Measurements from ENCODE around the gene LCTL. TPM values are rescaled to one million over a fixed set of nuclear protein-coding genes. Genes with fewer than 3 reads are reported as not detected.

The LCTL gene
- not detected for total RNA-seq

- Mint-ChIP-seq H3K4me3 (peak within 1 kb of the TSS; percentile 28), H3K27ac (peak within 1 kb of the TSS; percentile 7 to 45), H3K4me1 (ENCODE audit: low read depth in 2 of 2) (peaks cover 6 to 10% of the 10 kb centered on the region in 2 donors), H3K9me3 (no peaks in the 10 kb centered on the region), H3K27me3 (no peaks in the 10 kb centered on the region), H3K36me3 (no peaks in the 10 kb centered on the region)
- DNase-seq (ENCODE audit: low spot score) (no peak), ATAC-seq (no peak)
These were observed at the start of gene LCTL for GRCh38 chr15:66565741-66566144. Gene LCTL, minus strand, starts transcription at chr15:66565998. Its CDS starts 633 bp downstream, at chr15:66565365.

GRCh38 chr15:66614951-66615760, 49.4 kb upstream of the LCTL start:
- Mint-ChIP-seq H3K27me3 (peaks cover 0 to 1% of the 10 kb centered on the region in 2 donors), H3K27ac (no peak overlapping the region), H3K9me3 (no peaks in the 10 kb centered on the region), H3K4me1 (ENCODE audit: low read depth in 2 of 2) (peaks cover 12 to 31% of the 10 kb centered on the region in 2 donors), H3K4me3 (no peak overlapping the region), H3K36me3 (no peaks in the 10 kb centered on the region)
- ATAC-seq (no peak), DNase-seq (ENCODE audit: low spot score) (peak; percentile 29)

- DNase-seq (ENCODE audit: low spot score) (peak; percentile 32), ATAC-seq (no peak)
- Mint-ChIP-seq H3K9me3 (no peaks in the 10 kb centered on the region), H3K4me1 (ENCODE audit: low read depth in 2 of 2) (peaks cover 12 to 31% of the 10 kb centered on the region in 2 donors), H3K27ac (peak overlapping the region in 1 of 2 donors; percentile 86), H3K4me3 (no peak overlapping the region), H3K36me3 (no peaks in the 10 kb centered on the region), H3K27me3 (no peaks in the 10 kb centered on the region)
These were observed 48.7 kb upstream of the LCTL start for GRCh38 chr15:66614456-66614855.

- H3K4me3 Mint-ChIP-seq = no peak overlapping the region
- no peaks in the 10 kb centered on the region for H3K36me3 Mint-ChIP-seq
- no peak for ATAC-seq
- H3K27me3 Mint-ChIP-seq = no peaks in the 10 kb centered on the region
- peaks cover 12 to 29% of the 10 kb centered on the region in 2 donors for H3K4me1 Mint-ChIP-seq (ENCODE audit: low read depth in 2 of 2)
- H3K9me3 Mint-ChIP-seq = no peaks in the 10 kb centered on the region
- peak overlapping the region; percentile 46 to 86 for H3K27ac Mint-ChIP-seq
- DNase-seq (ENCODE audit: low spot score) = peak; percentile 44
These were observed 47.9 kb upstream of the LCTL start for GRCh38 chr15:66613743-66614142.

GRCh38 chr15:66611257-66612053, 45.7 kb upstream of the LCTL start:
- no peaks in the 10 kb centered on the region for H3K36me3 Mint-ChIP-seq
- H3K27me3 Mint-ChIP-seq = no peaks in the 10 kb centered on the region
- no peak overlapping the region for H3K27ac Mint-ChIP-seq
- H3K9me3 Mint-ChIP-seq = no peaks in the 10 kb centered on the region
- H3K4me3 Mint-ChIP-seq = no peak overlapping the region
- DNase-seq (ENCODE audit: low spot score) (peak; percentile 22), ATAC-seq (no peak)
- H3K4me1 Mint-ChIP-seq (ENCODE audit: low read depth in 2 of 2) = peaks cover 0 to 13% of the 10 kb centered on the region in 2 donors

- no peaks in the 10 kb centered on the region for H3K36me3 Mint-ChIP-seq
- ATAC-seq (no peak), DNase-seq (ENCODE audit: low spot score) (no peak)
- H3K9me3 Mint-ChIP-seq = no peaks in the 10 kb centered on the region
- peaks cover 0 to 11% of the 10 kb centered on the region in 2 donors for H3K4me1 Mint-ChIP-seq (ENCODE audit: low read depth in 2 of 2)
- H3K27me3 Mint-ChIP-seq = no peaks in the 10 kb centered on the region
- no peak overlapping the region for H3K27ac Mint-ChIP-seq
- H3K4me3 Mint-ChIP-seq = no peak overlapping the region
These were observed 44.1 kb upstream of the LCTL start for GRCh38 chr15:66609876-66610275.

GRCh38 chr15:66608881-66609280, 43.1 kb upstream of the LCTL start:
- no peak for ATAC-seq
- no peaks in the 10 kb centered on the region for H3K36me3 Mint-ChIP-seq
- no peaks in the 10 kb centered on the region for H3K9me3 Mint-ChIP-seq
- no peak for DNase-seq (ENCODE audit: low spot score)
- no peak overlapping the region for H3K27ac Mint-ChIP-seq
- no peak overlapping the region for H3K4me3 Mint-ChIP-seq
- H3K27me3 Mint-ChIP-seq = no peaks in the 10 kb centered on the region
- peaks cover 0 to 10% of the 10 kb centered on the region in 2 donors for H3K4me1 Mint-ChIP-seq (ENCODE audit: low read depth in 2 of 2)

- no peak for DNase-seq (ENCODE audit: low spot score)
- Mint-ChIP-seq H3K9me3 (no peaks in the 10 kb centered on the region), H3K36me3 (no peaks in the 10 kb centered on the region), H3K4me3 (no peak overlapping the region), H3K4me1 (ENCODE audit: low read depth in 2 of 2) (peaks cover 0 to 4% of the 10 kb centered on the region in 2 donors), H3K27ac (no peak overlapping the region), H3K27me3 (no peaks in the 10 kb centered on the region)
- ATAC-seq = no peak
These were observed 42.4 kb upstream of the LCTL start for GRCh38 chr15:66608159-66608558.

- DNase-seq (ENCODE audit: low spot score) (peak; percentile 72), ATAC-seq (peak; percentile 67 to 80)
- Mint-ChIP-seq H3K9me3 (no peaks in the 10 kb centered on the region), H3K36me3 (no peaks in the 10 kb centered on the region), H3K4me3 (no peak overlapping the region), H3K4me1 (ENCODE audit: low read depth in 2 of 2) (no peaks in the 10 kb centered on the region), H3K27ac (no peak overlapping the region), H3K27me3 (peaks cover 0 to 3% of the 10 kb centered on the region in 2 donors)
These were observed 37.7 kb upstream of the LCTL start for GRCh38 chr15:66603301-66604179.

- no peak overlapping the region for H3K27ac Mint-ChIP-seq
- DNase-seq (ENCODE audit: low spot score) = no peak
These were observed 35.7 kb upstream of the LCTL start for GRCh38 chr15:66601521-66601920.

GRCh38 chr15:66600240-66600627, 34.4 kb upstream of the LCTL start:
- no peak for ATAC-seq
- Mint-ChIP-seq H3K27me3 (peaks cover under 1 to 6% of the 10 kb centered on the region in 2 donors), H3K4me3 (no peak overlapping the region), H3K4me1 (ENCODE audit: low read depth in 2 of 2) (no peaks in the 10 kb centered on the region), H3K36me3 (no peaks in the 10 kb centered on the region), H3K27ac (no peak overlapping the region), H3K9me3 (no peaks in the 10 kb centered on the region)
- DNase-seq (ENCODE audit: low spot score) = no peak

More at GRCh38 chr15:66601521-66601920, 35.7 kb upstream of the LCTL start:
- Mint-ChIP-seq H3K9me3 (no peaks in the 10 kb centered on the region), H3K36me3 (no peaks in the 10 kb centered on the region), H3K4me1 (ENCODE audit: low read depth in 2 of 2) (no peaks in the 10 kb centered on the region), H3K4me3 (no peak overlapping the region), H3K27me3 (peaks cover 0 to 6% of the 10 kb centered on the region in 2 donors)
- ATAC-seq = no peak

GRCh38 chr15:66599536-66600239, 33.9 kb upstream of the LCTL start:
- no peaks in the 10 kb centered on the region for H3K36me3 Mint-ChIP-seq
- H3K9me3 Mint-ChIP-seq = no peaks in the 10 kb centered on the region
- H3K4me3 Mint-ChIP-seq = no peak overlapping the region
- no peak overlapping the region for H3K27ac Mint-ChIP-seq
- H3K27me3 Mint-ChIP-seq = peaks cover 6% of the 10 kb centered on the region in 2 donors
- ATAC-seq (no peak), DNase-seq (ENCODE audit: low spot score) (no peak)
- H3K4me1 Mint-ChIP-seq (ENCODE audit: low read depth in 2 of 2) = no peaks in the 10 kb centered on the region

Measured in natural killer cell treated with Interleukin-12 subunit alpha and Interleukin-12 subunit beta and Interleukin-15 and Interleukin-18, amount 100 ng/mL, for 72 hours (primary cell).